Fibroblast of skin of left biceps (primary cell): ENCODE results near the gene PCDHGA1.
"Not testable (repeated sequence)": the region's sequence is repeated elsewhere in the genome, so short reads cannot be mapped to it uniquely, and the experiment has no call there.

ENCODE experiments used
- DNase-seq, 2 experiments: peaks; one replicate each; pipeline ENCODE4 v3.0.0-alpha.2; 2013; ENCODE audit warnings: low read depth in 2 of 2

PCDHGA1 gene

GRCh38 chr5:141346017-141346416 lies 15.7 kb downstream of the PCDHGA1 start:
- not testable (repeated sequence) for DNase-seq

DNA sequence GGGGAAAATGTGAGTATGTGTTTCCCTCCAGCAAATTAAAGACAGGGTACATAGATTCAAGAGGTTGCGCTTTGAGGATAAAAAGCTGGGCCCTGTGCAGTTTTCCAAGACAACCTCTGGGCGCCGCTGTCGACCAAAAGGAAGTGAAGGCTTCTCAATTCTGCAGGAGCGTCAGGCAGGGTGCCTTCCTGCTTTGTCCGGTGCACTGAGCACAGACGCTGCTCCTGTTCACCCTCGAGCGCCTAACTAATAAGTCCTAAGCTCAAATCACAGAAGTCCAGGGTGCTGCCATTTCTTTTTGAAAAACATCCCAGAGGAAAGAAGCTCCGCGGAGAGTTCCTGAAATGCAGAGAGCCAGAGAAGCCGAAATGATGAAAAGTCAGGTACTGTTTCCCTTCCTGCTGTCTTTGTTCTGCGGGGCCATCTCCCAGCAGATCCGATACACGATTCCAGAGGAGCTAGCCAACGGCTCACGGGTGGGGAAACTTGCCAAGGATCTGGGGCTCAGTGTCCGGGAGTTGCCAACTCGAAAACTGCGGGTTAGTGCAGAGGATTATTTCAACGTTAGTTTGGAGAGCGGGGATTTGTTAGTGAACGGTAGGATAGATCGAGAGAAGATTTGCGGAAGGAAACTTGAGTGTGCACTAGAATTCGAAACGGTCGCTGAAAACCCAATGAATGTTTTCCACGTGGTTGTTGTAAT lies 19.8 kb downstream of the PCDHGA1 start, which contains the start of gene PCDHGB1:
TSS of gene PCDHGB1 (plus strand) at position 183 of the 703 bp plus-strand sequence. CDS start at position 345, 162 bp downstream.
- DNase-seq = no peak

DNA sequence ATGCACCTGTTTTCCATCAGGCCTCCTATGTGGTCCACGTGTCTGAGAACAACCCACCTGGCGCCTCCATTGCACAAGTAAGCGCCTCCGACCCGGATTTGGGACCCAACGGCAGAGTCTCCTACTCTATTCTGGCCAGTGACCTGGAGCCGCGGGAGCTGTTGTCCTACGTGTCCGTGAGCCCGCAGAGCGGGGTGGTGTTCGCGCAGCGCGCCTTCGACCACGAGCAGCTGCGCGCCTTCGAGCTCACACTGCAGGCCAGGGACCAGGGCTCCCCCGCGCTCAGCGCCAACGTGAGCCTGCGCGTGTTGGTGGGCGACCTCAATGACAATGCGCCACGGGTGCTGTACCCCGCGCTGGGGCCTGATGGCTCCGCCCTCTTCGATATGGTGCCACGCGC lies 21.3 kb downstream of the PCDHGA1 start:
- no peak for DNase-seq

- DNase-seq = no peak
These were observed 24.7 kb downstream of the PCDHGA1 start, which contains the start of gene PCDHGA4 for GRCh38 chr5:141354900-141355469. Gene PCDHGA4, plus strand, starts transcription at chr5:141355021. Its CDS starts 87 bp downstream, at chr5:141355108.

DNA sequence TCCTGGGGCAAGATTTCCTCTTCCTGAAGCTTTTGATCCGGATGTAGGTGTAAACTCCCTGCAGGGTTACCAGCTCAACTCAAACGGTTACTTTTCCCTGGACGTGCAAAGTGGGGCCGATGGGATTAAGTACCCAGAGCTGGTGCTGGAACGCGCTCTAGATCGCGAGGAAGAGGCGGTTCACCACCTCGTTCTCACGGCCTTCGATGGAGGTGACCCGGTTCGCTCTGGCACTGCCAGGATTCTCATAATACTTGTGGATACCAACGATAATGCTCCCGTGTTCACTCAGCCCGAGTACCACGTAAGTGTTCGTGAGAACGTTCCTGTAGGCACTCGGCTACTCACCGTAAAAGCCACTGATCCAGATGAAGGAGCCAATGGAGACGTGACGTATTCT lies 25.3 kb downstream of the PCDHGA1 start:
- no peak for DNase-seq

DNA sequence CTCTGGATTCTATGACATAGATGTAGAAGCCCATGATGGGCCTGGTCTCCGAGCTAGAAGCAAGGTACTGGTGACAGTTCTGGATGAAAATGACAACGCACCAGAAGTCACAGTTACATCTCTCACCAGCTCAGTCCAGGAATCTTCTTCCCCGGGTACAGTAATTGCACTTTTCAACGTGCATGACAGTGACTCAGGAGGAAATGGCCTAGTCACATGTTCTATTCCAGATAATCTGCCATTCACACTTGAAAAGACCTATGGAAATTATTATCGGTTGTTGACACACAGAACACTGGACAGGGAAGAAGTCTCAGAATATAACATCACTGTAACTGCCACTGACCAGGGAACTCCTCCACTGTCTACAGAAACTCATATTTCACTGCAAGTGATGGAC lies 25.8 kb downstream of the PCDHGA1 start:
- DNase-seq = no peak

DNA sequence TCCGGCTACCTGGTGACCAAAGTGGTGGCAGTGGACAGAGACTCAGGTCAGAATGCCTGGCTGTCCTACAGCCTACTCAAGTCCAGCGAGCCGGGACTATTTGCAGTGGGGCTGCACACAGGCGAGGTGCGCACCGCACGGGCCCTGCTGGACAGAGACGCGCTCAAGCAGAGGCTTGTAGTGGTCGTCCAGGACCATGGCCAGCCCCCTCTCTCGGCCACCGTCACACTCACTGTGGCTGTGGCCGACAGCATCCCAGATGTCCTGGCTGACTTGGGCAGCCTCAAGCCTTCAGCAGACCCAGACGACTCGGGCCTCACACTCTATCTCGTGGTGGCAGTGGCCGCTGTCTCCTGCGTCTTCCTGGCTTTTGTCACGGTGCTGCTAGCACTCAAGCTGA lies 26.6 kb downstream of the PCDHGA1 start:
- no peak for DNase-seq

DNA sequence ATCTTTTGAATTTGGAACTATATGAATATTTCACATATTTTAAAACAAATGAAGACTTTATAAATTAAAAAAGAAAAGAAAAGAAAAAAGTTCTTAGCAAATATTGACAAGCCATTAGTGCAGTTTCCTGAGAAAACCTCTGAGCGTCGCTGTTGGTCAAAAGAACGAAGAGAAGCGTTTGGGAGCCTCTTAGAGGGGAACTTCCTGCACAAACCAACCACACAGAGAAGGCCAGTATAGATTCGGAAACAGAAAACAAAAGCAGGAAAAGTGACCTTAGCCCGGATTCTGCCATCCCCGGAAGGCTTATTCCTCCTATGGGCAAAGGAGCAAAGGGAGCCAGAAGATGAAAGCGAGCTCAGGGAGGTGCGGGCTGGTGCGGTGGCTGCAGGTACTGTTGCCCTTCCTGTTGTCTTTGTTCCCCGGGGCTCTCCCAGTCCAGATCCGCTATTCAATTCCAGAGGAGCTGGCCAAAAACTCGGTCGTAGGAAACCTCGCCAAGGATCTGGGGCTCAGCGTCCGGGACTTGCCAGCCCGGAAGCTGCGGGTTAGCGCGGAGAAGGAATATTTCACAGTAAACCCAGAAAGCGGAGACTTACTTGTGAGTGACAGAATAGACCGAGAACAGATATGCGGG lies 29.6 kb downstream of the PCDHGA1 start, which contains the start of gene PCDHGB2:
TSS of gene PCDHGB2 (plus strand) at position 205 of the 637 bp plus-strand sequence. CDS start at position 347, 142 bp downstream.
- DNase-seq = no peak

DNA sequence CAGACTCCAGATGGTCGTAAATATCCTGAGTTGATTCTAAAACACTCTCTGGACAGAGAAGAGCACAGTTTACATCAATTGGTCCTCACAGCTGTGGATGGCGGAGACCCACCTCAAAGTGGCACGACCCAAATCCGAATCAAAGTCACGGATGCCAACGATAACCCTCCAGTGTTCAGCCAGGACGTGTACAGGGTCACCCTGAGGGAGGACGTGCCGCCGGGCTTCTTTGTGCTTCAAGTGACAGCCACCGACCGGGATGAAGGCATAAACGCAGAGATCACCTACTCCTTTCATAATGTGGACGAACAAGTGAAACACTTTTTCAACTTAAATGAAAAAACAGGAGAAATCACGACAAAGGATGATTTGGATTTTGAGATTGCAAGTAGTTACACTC lies 30.4 kb downstream of the PCDHGA1 start:
- no peak for DNase-seq

DNA sequence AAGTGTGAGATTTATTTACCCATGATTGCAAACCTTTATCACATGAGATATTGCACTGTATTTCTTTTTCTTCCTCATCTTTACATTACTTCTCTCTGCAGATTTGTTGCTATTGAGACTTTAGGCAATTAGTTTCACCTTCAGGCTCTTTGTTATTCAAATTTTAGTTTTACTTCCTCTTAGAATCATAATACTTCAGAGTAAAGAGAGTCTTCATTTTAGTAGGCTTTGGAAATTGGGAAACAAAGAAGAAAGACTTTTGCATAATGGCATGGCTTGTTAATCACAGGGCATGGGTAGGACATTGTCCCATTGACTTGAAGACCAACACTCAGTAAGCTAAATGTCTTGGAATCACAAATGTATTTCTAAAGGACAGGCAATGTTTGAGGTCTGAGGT lies 32.4 kb downstream of the PCDHGA1 start:
- no peak for DNase-seq

DNA sequence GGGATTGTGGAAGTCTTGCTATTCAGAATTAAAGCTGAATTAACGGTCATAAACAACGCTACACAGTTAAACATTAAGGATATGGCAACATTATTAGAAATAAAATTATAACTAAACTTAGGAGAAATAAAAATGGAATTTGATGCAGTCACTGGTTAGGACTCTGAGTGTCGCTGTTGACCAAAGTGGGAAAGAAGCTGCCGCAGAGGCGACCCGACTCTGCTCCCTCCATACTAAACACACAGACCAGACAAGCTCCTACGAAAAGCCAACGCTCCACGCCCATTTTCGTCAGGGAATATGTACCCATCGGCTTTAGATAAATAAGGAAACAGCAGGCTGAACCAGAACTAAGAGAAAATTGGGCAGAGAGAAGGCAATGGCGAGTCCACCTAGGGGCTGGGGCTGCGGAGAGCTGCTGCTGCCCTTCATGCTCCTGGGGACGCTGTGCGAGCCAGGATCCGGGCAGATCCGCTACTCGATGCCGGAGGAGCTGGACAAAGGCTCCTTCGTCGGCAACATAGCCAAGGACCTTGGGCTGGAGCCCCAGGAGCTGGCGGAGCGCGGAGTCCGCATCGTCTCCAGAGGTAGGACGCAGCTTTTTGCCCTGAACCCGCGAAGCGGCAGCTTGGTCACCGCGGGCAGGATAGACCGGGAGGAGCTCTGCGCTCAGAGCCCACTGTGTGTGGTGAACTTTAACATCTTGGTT lies 33.8 kb downstream of the PCDHGA1 start, which contains the start of gene PCDHGA5:
TSS of gene PCDHGA5 (plus strand) at position 211 of the 709 bp plus-strand sequence. CDS start at position 380, 169 bp downstream.
- no peak for DNase-seq

GRCh38 chr5:141366016-141366896 lies 35.9 kb downstream of the PCDHGA1 start:
- DNase-seq = no peak

DNA sequence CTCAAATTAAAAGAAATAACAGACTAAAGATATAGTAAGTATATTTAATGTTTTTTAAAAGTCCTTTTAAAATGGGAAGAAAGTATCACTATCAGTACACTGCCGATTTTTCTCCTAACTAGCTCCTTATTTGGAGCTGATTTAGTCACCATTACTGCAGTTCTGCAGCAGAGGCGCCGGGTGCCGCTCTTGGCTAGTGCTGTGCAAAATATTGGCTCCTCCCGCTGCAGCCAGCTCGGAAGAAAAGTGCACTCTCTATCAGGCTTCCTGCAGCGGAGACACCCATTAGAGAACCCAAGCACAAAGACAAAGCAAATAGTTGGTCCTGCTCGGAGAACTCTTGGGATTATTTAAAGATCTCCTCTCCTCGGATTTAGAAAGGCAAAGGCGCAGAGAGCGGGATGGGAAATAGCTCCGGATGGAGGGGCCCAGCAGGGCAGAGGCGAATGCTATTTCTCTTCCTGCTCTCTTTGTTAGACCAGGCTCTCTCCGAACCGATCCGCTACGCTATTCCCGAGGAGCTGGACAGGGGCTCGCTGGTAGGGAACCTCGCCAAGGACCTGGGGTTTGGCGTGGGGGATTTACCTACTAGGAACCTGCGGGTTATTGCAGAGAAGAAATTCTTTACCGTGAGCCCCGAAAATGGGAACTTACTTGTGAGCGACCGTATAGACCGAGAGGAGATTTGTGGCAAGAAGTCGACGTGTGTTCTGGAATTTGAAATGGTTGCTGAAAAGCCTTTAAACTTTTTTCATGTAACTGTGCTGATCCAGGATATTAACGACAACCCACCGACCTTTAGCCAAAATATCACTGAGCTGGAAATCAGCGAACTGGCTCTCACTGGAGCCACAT lies 39.9 kb downstream of the PCDHGA1 start, which contains the start of gene PCDHGB3:
TSS of gene PCDHGB3 (plus strand) at position 249 of the 855 bp plus-strand sequence. CDS start at position 402, 153 bp downstream.
- DNase-seq = no peak

GRCh38 chr5:141371572-141372475 lies 41.5 kb downstream of the PCDHGA1 start:
- no peak for DNase-seq

DNA sequence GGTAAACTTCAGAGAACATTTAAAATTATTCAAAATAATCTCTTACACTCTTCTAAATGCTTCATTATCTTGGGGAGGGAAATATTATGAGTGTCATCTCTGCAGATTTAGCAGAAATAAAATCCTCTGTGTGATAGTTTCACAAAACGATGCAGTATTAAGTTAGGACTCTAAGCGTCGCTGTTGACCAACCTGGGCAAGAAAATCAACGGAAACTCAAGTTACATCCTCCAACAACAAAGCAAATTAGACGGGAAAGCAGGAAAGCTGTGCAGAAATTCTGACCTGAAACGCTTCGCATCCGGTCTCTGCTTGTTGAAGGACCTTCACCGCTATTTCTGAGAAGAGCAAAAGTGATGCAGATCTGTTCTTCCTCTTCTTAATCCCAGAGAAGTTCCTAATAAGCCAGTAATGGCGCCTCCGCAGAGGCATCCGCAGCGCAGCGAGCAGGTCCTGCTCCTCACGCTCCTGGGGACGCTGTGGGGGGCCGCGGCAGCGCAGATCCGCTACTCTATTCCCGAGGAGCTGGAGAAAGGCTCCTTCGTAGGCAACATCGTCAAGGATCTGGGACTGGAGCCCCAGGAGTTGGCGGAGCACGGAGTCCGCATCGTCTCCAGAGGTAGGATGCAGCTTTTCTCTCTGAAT lies 43.5 kb downstream of the PCDHGA1 start, which contains the start of gene PCDHGA6:
TSS of gene PCDHGA6 (plus strand) at position 219 of the 645 bp plus-strand sequence. CDS start at position 412, 193 bp downstream.
- no peak for DNase-seq

- no peak for DNase-seq
These were observed 44.3 kb downstream of the PCDHGA1 start for GRCh38 chr5:141374627-141375026.

- not testable (repeated sequence) for DNase-seq
These were observed 45.3 kb downstream of the PCDHGA1 start for GRCh38 chr5:141375444-141376155.
